HL-60 (cell line): ENCODE data around the gene RGN.

ENCODE experiments used
- DNase-seq, 2 experiments: peaks; one replicate each; pipeline ENCODE4 v3.0.0-alpha.2; 2010 to 2020; ENCODE audit warnings: low read depth in 1 of 2, low spot score in 1 of 2
- H3K27ac ChIP-seq: fragments of 250-450 bp; sonication (Bioruptor Pico); replicated peaks from 2 replicates; pipeline ENCODE4 v1.5.1; 2020; ENCODE audit warnings: mild to moderate bottlenecking, moderate library complexity
- H3K27me3 ChIP-seq: fragments of 250-450 bp; sonication (Bioruptor Pico); 2 replicates; pipeline ENCODE4 v1.5.1; 2021; ENCODE audit warnings: mild to moderate bottlenecking, moderate library complexity; ENCODE audit not compliant: insufficient read depth, poor library complexity, severe bottlenecking
- H3K4me3 ChIP-seq: replicated peaks from 2 replicates; pipeline ENCODE4 v1.5.1; 2011; ENCODE audit warnings: mild to moderate bottlenecking, control low read depth, low read length; ENCODE audit not compliant: insufficient read depth
- GABPA ChIP-seq: IDR thresholded peaks from 2 replicates; pipeline ENCODE4 v1.6.1; 2012; ENCODE audit warnings: low read depth
- POLR2AphosphoS5 ChIP-seq: IDR thresholded peaks from 2 replicates; pipeline ENCODE4 v1.6.1; 2012; ENCODE audit warnings: low read depth
- SPI1 ChIP-seq: IDR thresholded peaks from 2 replicates; pipeline ENCODE4 v1.6.1; 2012; ENCODE audit warnings: low read depth, mild to moderate bottlenecking, borderline replicate concordance
- TF ChIP-seq, protein P1 (sequence below): IDR thresholded peaks from one replicate; pipeline ENCODE4 v1.5.1; 2011; ENCODE audit warnings: low read length, control low read depth, inconsistent platforms; ENCODE audit not compliant: insufficient read depth
- TF ChIP-seq, protein P2 (sequence below): IDR thresholded peaks from 2 replicates; pipeline ENCODE4 v1.6.1; 2012; ENCODE audit warnings: low read depth; ENCODE audit not compliant: insufficient replicate concordance

Gene RGN

DNA sequence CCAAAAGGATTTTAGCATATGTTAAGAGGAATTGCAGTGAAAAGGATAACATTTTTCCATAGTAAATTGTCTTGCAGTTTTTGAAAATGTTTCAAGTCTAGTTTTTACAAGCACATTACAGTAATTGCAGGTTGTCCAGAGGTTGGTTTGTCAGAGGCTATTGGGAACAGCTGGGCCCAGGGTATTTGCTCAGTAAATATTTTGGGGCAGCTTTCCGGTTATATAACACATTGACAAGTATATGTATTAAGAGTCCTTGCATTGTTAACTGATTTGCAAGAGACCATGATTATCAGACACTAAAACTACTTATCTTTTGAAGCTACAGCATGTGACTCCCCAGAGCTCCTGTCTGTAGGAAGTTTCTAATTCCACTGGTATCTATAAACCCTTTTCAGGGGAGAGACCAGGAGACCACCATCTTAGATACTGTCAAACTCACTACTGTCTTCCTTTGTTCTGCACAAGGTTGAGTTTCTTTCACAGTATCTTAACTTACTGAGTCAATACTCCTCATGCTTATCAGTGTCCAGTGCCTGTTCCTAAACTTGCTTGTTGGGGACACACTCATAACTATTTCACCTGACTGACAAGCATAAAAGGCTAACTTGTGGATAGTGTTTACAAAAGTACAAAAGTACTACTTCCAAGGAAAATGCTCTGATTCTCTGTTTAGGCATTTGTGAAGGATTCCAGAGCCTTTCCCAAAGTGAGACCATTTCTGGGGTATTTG lies 18.9 kb upstream of the RGN start:
- Histone ChIP-seq H3K4me3 (no peak overlapping the region), H3K27ac (no peak overlapping the region), H3K27me3 (no peaks in the 10 kb centered on the region)
- DNase-seq = no peak
- no peak for TF ChIP-seq GABPA
- TF ChIP-seq, protein P1, sequence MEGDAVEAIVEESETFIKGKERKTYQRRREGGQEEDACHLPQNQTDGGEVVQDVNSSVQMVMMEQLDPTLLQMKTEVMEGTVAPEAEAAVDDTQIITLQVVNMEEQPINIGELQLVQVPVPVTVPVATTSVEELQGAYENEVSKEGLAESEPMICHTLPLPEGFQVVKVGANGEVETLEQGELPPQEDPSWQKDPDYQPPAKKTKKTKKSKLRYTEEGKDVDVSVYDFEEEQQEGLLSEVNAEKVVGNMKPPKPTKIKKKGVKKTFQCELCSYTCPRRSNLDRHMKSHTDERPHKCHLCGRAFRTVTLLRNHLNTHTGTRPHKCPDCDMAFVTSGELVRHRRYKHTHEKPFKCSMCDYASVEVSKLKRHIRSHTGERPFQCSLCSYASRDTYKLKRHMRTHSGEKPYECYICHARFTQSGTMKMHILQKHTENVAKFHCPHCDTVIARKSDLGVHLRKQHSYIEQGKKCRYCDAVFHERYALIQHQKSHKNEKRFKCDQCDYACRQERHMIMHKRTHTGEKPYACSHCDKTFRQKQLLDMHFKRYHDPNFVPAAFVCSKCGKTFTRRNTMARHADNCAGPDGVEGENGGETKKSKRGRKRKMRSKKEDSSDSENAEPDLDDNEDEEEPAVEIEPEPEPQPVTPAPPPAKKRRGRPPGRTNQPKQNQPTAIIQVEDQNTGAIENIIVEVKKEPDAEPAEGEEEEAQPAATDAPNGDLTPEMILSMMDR = no peak
- TF ChIP-seq POLR2AphosphoS5 = no peak
- TF ChIP-seq SPI1 = no peak
- TF ChIP-seq, protein P2, sequence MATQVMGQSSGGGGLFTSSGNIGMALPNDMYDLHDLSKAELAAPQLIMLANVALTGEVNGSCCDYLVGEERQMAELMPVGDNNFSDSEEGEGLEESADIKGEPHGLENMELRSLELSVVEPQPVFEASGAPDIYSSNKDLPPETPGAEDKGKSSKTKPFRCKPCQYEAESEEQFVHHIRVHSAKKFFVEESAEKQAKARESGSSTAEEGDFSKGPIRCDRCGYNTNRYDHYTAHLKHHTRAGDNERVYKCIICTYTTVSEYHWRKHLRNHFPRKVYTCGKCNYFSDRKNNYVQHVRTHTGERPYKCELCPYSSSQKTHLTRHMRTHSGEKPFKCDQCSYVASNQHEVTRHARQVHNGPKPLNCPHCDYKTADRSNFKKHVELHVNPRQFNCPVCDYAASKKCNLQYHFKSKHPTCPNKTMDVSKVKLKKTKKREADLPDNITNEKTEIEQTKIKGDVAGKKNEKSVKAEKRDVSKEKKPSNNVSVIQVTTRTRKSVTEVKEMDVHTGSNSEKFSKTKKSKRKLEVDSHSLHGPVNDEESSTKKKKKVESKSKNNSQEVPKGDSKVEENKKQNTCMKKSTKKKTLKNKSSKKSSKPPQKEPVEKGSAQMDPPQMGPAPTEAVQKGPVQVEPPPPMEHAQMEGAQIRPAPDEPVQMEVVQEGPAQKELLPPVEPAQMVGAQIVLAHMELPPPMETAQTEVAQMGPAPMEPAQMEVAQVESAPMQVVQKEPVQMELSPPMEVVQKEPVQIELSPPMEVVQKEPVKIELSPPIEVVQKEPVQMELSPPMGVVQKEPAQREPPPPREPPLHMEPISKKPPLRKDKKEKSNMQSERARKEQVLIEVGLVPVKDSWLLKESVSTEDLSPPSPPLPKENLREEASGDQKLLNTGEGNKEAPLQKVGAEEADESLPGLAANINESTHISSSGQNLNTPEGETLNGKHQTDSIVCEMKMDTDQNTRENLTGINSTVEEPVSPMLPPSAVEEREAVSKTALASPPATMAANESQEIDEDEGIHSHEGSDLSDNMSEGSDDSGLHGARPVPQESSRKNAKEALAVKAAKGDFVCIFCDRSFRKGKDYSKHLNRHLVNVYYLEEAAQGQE = no peak

DNA sequence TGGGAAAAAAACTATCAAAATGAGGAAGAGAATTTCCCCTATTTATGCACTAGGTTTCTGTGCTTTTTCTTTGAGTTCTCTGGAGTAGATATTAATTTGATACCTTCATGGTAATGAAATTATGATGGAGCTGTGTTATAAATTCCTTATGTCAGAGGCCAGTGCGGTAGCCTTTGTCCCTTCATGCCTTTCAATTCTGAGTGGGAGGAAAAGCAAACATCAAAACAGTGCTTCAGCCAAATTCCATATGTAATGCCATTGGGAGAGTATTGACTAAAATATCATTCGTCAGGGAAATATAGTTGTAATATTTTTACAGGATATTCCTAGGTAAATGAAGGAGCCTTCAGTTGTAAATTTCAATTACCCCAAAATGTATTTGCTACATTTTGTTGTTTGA lies 17.5 kb upstream of the RGN start:
- Histone ChIP-seq H3K4me3 (no peak overlapping the region), H3K27me3 (no peaks in the 10 kb centered on the region), H3K27ac (no peak overlapping the region)
- no peak for DNase-seq
- no peak for TF ChIP-seq POLR2AphosphoS5
- no peak for TF ChIP-seq GABPA
- TF ChIP-seq, protein P1 = no peak
- TF ChIP-seq, protein P2 = no peak
- TF ChIP-seq SPI1 = no peak

DNA sequence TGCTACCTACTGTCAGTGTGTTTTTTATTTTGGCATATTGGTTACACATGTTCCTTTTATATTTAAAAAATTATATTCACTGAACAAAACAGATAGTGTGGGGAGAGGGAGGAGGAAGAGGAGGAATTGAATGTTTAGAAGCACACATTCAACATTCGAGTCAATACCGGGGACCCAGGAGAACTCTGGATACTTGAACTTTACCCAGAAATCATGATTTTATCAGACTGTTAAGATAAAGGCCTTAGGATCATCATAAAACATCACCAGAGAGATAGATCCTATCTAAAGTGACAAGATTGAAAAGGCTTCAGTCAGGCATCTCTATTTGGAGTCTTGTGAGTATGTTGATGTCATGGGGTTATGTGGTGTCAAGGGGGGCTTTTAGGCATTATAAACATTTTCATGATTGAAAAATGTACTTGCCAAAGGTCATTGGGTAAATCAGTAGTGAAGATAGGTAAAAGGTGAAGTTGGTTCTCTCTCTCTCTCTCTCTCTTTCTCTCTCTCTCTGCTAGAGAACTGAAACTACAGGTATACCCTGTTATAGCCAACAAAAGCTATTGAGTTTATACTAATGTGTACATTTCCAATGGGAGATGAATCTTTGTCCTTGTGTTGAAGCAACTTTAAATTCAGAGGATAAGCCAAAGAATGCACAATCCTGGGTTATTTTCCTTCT lies 16.9 kb upstream of the RGN start:
- no peak for TF ChIP-seq SPI1
- TF ChIP-seq GABPA = no peak
- no peak for TF ChIP-seq POLR2AphosphoS5
- TF ChIP-seq, protein P1 = no peak
- TF ChIP-seq, protein P2 = no peak
- H3K27ac ChIP-seq = no peak overlapping the region
- no peak overlapping the region for H3K4me3 ChIP-seq
- DNase-seq = no peak
- H3K27me3 ChIP-seq = no peaks in the 10 kb centered on the region
